PC-9 (cell line): Measurements from ENCODE around the gene CWC27. TPM values are rescaled to one million over a fixed set of nuclear protein-coding genes. Genes with fewer than 3 reads are reported as not detected.

Experiments used
- BruUV-seq: library from RNA; stranded (reverse); fragments of 400-500 nt; replicated peaks from 2 replicates; lab custom pipeline; 2021; lab: Mats Ljungman, UMichigan
- CTCF ChIA-PET: fragments of 300-600 bp; sonication (Branson Sonifier 250); formaldehyde crosslinking; loops from one replicate; lab custom pipeline; 2022; ENCODE audit warnings: antibody characterized with exemption; lab: Charles Lee
- POLR2A ChIA-PET: fragments of 300-600 bp; sonication (Branson Sonifier 250); formaldehyde crosslinking; loops from one replicate; lab custom pipeline; 2022; ENCODE audit warnings: antibody characterized with exemption; ENCODE audit not compliant: unreplicated experiment; lab: Charles Lee
- DNase-seq, 2 experiments: peaks; one replicate each; pipeline versions ENCODE4 v3.0.0 to v3.0.0-alpha.2; 2015 to 2022; ENCODE audit warnings: mixed read lengths in 1 of 2
- H2AFZ ChIP-seq: fragments of 200-600 bp; sonication (generic); 2 replicates; pipeline ENCODE4 v1.8.1; 2017; ENCODE audit warnings: antibody characterized with exemption
- H3F3A ChIP-seq: fragments of 200-600 bp; sonication (generic); 2 replicates; pipeline ENCODE4 v1.8.1; 2017; ENCODE audit warnings: antibody characterized with exemption, mild to moderate bottlenecking, low read depth; ENCODE audit not compliant: insufficient read depth
- H3K27ac ChIP-seq: fragments of 200-600 bp; sonication (generic); 2 replicates; pipeline ENCODE4 v1.6.1; 2016; ENCODE audit warnings: mixed run types
- H3K27me3 ChIP-seq: fragments of 200-600 bp; sonication (generic); 2 replicates; pipeline ENCODE4 v1.6.1; 2016; ENCODE audit warnings: low read depth, mixed run types; ENCODE audit not compliant: insufficient read depth
- H3K36me3 ChIP-seq: fragments of 200-600 bp; sonication (generic); 2 replicates; pipeline ENCODE4 v1.6.1; 2016; ENCODE audit warnings: low read depth, mixed run types
- H3K4me1 ChIP-seq: fragments of 200-600 bp; sonication (generic); replicated peaks from 2 replicates; pipeline ENCODE4 v1.6.1; 2016; ENCODE audit warnings: mixed run types; ENCODE audit not compliant: insufficient read depth
- H3K4me2 ChIP-seq: fragments of 200-600 bp; sonication (generic); 2 replicates; pipeline ENCODE4 v1.6.1; 2017; ENCODE audit warnings: mixed run types
- H3K4me3 ChIP-seq: fragments of 200-600 bp; sonication (generic); 2 replicates; pipeline ENCODE4 v1.6.1; 2016; ENCODE audit warnings: mixed run types
- H3K79me2 ChIP-seq: fragments of 200-600 bp; sonication (generic); 2 replicates; pipeline ENCODE4 v1.6.1; 2017; ENCODE audit warnings: low read depth, mixed run types
- H3K9me2 ChIP-seq: fragments of 200-600 bp; sonication (generic); 2 replicates; pipeline ENCODE4 v1.8.1; 2017; ENCODE audit warnings: mild to moderate bottlenecking; ENCODE audit not compliant: insufficient read depth
- H3K9me3 ChIP-seq: fragments of 200-600 bp; sonication (generic); 2 replicates; pipeline ENCODE4 v1.8.1; 2016; ENCODE audit warnings: low read depth; ENCODE audit not compliant: insufficient read depth
- H4K20me1 ChIP-seq: fragments of 200-600 bp; sonication (generic); 2 replicates; pipeline ENCODE4 v1.8.1; 2017; ENCODE audit not compliant: insufficient read depth
- CTCF ChIP-seq: fragments of 200-600 bp; sonication (generic); conservative IDR thresholded peaks from 2 replicates; pipeline ENCODE4 v1.6.1; 2017; ENCODE audit warnings: mixed run types, antibody characterized with exemption, mild to moderate bottlenecking, moderate library complexity
- EZH2 ChIP-seq: fragments of 200-600 bp; sonication (generic); IDR thresholded peaks from 2 replicates; pipeline ENCODE4 v1.8.0; 2017; ENCODE audit warnings: antibody characterized with exemption, low read depth
- intact Hi-C: fragments of 100-400 bp; cut with micrococcal nuclease; formaldehyde crosslinking; loops from one replicate; pipeline ENCODE4 v1.10.0; 2022; ENCODE audit not compliant: unreplicated experiment
- total RNA-seq: library from RNA; stranded (reverse); gene quantifications from 2 replicates; pipeline ENCODE4 v1.2.3, GENCODE V29; 2021

CWC27 gene
- total RNA-seq, 1 experiment from 2014 or later, result 24.1 TPM

GRCh38 chr5:65061250-65061973 is 292.7 kb downstream of the CWC27 start:
- Histone ChIP-seq H3K79me2 (no peaks in the 10 kb centered on the region), H3K4me3 (no peak overlapping the region), H3K27ac (no peak overlapping the region), H3K4me2 (no peak overlapping the region), H3K27me3 (no peaks in the 10 kb centered on the region), H3K36me3 (no peaks in the 10 kb centered on the region), H3K4me1 (peaks cover 10% of the 10 kb centered on the region; the same call in 1 of the 2 replicates), H3F3A (no peaks in the 10 kb centered on the region), H2AFZ (no peak overlapping the region), H3K9me3 (no peaks in the 10 kb centered on the region), H4K20me1 (no peaks in the 10 kb centered on the region), H3K9me2 (no peaks in the 10 kb centered on the region)
- CTCF ChIA-PET, result no interaction called here
- no peak for DNase-seq
- POLR2A ChIA-PET, result interaction anchor here (0.5 kb wide), 1 partner anchor 564 kb away, joined by 3 read pairs; no protein-coding TSS in a partner anchor
- intact Hi-C loops, result no loop called here
- no peak for TF ChIP-seq CTCF
- BruUV-seq, result no TSS peak

- no peak for TF ChIP-seq CTCF
- TF ChIP-seq EZH2, result no peak
- intact Hi-C loops, result no loop called here
- Histone ChIP-seq H3K27ac (no peak overlapping the region), H3K9me3 (no peaks in the 10 kb centered on the region), H3F3A (no peaks in the 10 kb centered on the region), H3K4me3 (no peak overlapping the region), H3K9me2 (no peaks in the 10 kb centered on the region), H3K36me3 (no peaks in the 10 kb centered on the region), H3K27me3 (no peaks in the 10 kb centered on the region), H3K4me1 (peaks cover 10% of the 10 kb centered on the region; the same call in 1 of the 2 replicates), H4K20me1 (no peaks in the 10 kb centered on the region), H3K79me2 (no peaks in the 10 kb centered on the region), H3K4me2 (no peak overlapping the region), H2AFZ (no peak overlapping the region)
- no TSS peak for BruUV-seq
- ChIA-PET CTCF (no interaction called here), POLR2A (no interaction called here)
- no peak for DNase-seq
Measured at GRCh38 chr5:65061974-65062353, 293.2 kb downstream of the CWC27 start.

GRCh38 chr5:65062469-65063083 is 293.8 kb downstream of the CWC27 start:
- Histone ChIP-seq H3F3A (no peaks in the 10 kb centered on the region), H3K36me3 (no peaks in the 10 kb centered on the region), H3K27me3 (no peaks in the 10 kb centered on the region), H3K27ac (no peak overlapping the region), H3K9me3 (no peaks in the 10 kb centered on the region), H3K4me2 (0 out of 2 replicates have a peak overlapping the region, but pooled peaks have one; percentile 14), H2AFZ (peak overlapping the region; percentile 22; the same call in 1 of the 2 replicates), H3K79me2 (no peaks in the 10 kb centered on the region), H3K4me1 (peaks cover 10% of the 10 kb centered on the region; the same call in 1 of the 2 replicates), H3K4me3 (no peak overlapping the region), H3K9me2 (no peaks in the 10 kb centered on the region), H4K20me1 (no peaks in the 10 kb centered on the region)
- BruUV-seq, result no TSS peak
- CTCF ChIA-PET, result no interaction called here
- no peak for DNase-seq
- intact Hi-C loops, result no loop called here
- POLR2A ChIA-PET, result no interaction called here
- TF ChIP-seq CTCF (no peak), EZH2 (no peak)
